Body of pancreas (tissue), 4 donors: Measurements from ENCODE around the gene DYNLL1. TPM values are rescaled to one million over a fixed set of nuclear protein-coding genes. Genes with fewer than 3 reads are reported as not detected.
"Not testable (repeated sequence)": the region's sequence is repeated elsewhere in the genome, so short reads cannot be mapped to it uniquely, and the experiment has no call there.

Source experiments
- ATAC-seq: fragments of 150-250 bp; one replicate; pipeline ENCODE4 v1.9.1; 2016
- DNase-seq, 4 donors: peaks; one replicate each; pipeline ENCODE4 v3.0.0-alpha.2; 2019
- H3K27ac ChIP-seq, 4 donors: fragments of 200-600 bp; sonication (generic); 1 replicate in 3 of 4; 2 replicates in 1 of 4; pipeline versions ENCODE4 v1.5.1 to v1.6.1; 2016 to 2019; ENCODE audit warnings: mild to moderate bottlenecking in 1 of 4, mixed read lengths in 1 of 4, moderate library complexity in 1 of 4
- H3K27me3 ChIP-seq, 2 donors: fragments of 200-600 bp; sonication (generic); one replicate each; pipeline ENCODE4 v1.6.0; 2016; ENCODE audit warnings: mild to moderate bottlenecking in 1 of 2
- H3K36me3 ChIP-seq, 2 donors: fragments of 200-600 bp; sonication (generic); replicated peaks in 1 of 2; 2 replicates each; pipeline ENCODE4 v1.5.1; 2016; ENCODE audit warnings: low read depth in 2 of 2; ENCODE audit not compliant: insufficient read depth in 1 of 2
- H3K4me1 ChIP-seq: fragments of 200-600 bp; sonication (generic); one replicate; pipeline ENCODE4 v1.6.0; 2016
- H3K4me3 ChIP-seq, 2 donors: fragments of 200-600 bp; sonication (generic); 1 replicate in 1 of 2; 2 replicates in 1 of 2; pipeline ENCODE4 v1.5.1; 2016 to 2019
- H3K9me3 ChIP-seq, 3 donors: fragments of 200-600 bp; sonication (generic); 1 replicate in 2 of 3; 2 replicates in 1 of 3; pipeline ENCODE4 v1.5.1; 2016
- CTCF ChIP-seq, 7 experiments: fragments of 450-650 bp in 4 of 7; fragments of 200-600 bp in 3 of 7; sonication (generic) in 3 of 7; IDR thresholded peaks; one replicate each; pipeline ENCODE4 v1.5.1; 2016 to 2019; ENCODE audit warnings: antibody characterized with exemption in 7 of 7
- POLR2A ChIP-seq, 3 donors: fragments of 450-650 bp; IDR thresholded peaks; one replicate each; pipeline ENCODE4 v1.6.1; 2016; ENCODE audit warnings: antibody characterized with exemption in 3 of 3, mild to moderate bottlenecking in 2 of 3
- WGBS, 2 donors: methylation state at CpG; one replicate each; pipeline ENCODE4 v1.1.5; 2017; 5-methylcytosine and 5-hydroxymethylcytosine counted together
- intact Hi-C: fragments of 100-400 bp; cut with DNase I; formaldehyde crosslinking; loops from one replicate; pipeline ENCODE4 v1.15.1; 2023
- total RNA-seq, 2 donors: library from RNA; depleted of rRNA; stranded (reverse); fragments of >200 nt; gene quantifications; one replicate each; pipeline ENCODE4 v1.1.0, GENCODE V29; 2016

Gene DYNLL1
- total RNA-seq, 2 donors from 2014 or later, result 48.5 to 143 TPM

- Histone ChIP-seq H3K36me3 (no peaks in the 10 kb centered on the region), H3K4me3 (no peak overlapping the region), H3K27me3 (no peaks in the 10 kb centered on the region), H3K9me3 (no peaks in the 10 kb centered on the region), H3K27ac (no peak overlapping the region), H3K4me1 (no peaks in the 10 kb centered on the region)
- 42 to 65% methylated on average over 1 of the region's 1 CpG for WGBS, 2 donors
- DNase-seq, result no peak
- TF ChIP-seq CTCF (IDR thresholded peaks at IDR 0.05) (no peak), POLR2A (IDR thresholded peaks at IDR 0.05) (no peak)
- intact Hi-C loops, result no loop called here
- no peak for ATAC-seq
Measured at GRCh38 chr12:120480211-120480610, 15.7 kb upstream of the DYNLL1 start.

- H3K27me3 ChIP-seq, result no peaks in the 10 kb centered on the region
- 87 to 91% methylated on average over 9 of the region's 9 CpGs for WGBS, 2 donors
- intact Hi-C loops, result no loop called here
- H3K4me1 ChIP-seq, result no peaks in the 10 kb centered on the region
- ATAC-seq (no peak), DNase-seq (no peak)
- H3K9me3 ChIP-seq, result no peaks in the 10 kb centered on the region
- TF ChIP-seq CTCF (IDR thresholded peaks at IDR 0.05) (no peak), POLR2A (IDR thresholded peaks at IDR 0.05) (no peak)
- H3K36me3 ChIP-seq, result no peaks in the 10 kb centered on the region
- H3K4me3 ChIP-seq, result no peak overlapping the region
- no peak overlapping the region for H3K27ac ChIP-seq
Measured at GRCh38 chr12:120481022-120481767, 14.7 kb upstream of the DYNLL1 start.

- no peak for ATAC-seq
- H3K36me3 ChIP-seq, result no peaks in the 10 kb centered on the region
Measured at GRCh38 chr12:120483621-120484020, 12.3 kb upstream of the DYNLL1 start.

GRCh38 chr12:120485961-120486881, 9.7 kb upstream of the DYNLL1 start:
- Histone ChIP-seq H3K4me1 (peaks cover 20% of the 10 kb centered on the region), H3K27ac (no peak overlapping the region), H3K4me3 (no peak overlapping the region), H3K27me3 (no peaks in the 10 kb centered on the region), H3K9me3 (no peaks in the 10 kb centered on the region), H3K36me3 (no peaks in the 10 kb centered on the region)
- no peak for TF ChIP-seq CTCF (IDR thresholded peaks at IDR 0.05)
- no peak for TF ChIP-seq POLR2A (IDR thresholded peaks at IDR 0.05)
- intact Hi-C loops, result no loop called here
- DNase-seq, result no peak
- no peak for ATAC-seq
- 80 to 92% methylated on average over 7 of the region's 7 CpGs for WGBS, 2 donors

More at GRCh38 chr12:120483621-120484020, 12.3 kb upstream of the DYNLL1 start:
- H3K9me3 ChIP-seq, result no peaks in the 10 kb centered on the region
- H3K27ac ChIP-seq, result no peak overlapping the region
- WGBS, 2 donors, result 94 to 100% methylated on average over 1 of the region's 1 CpG
- intact Hi-C loops, result no loop called here
- no peaks in the 10 kb centered on the region for H3K27me3 ChIP-seq
- peaks cover 11% of the 10 kb centered on the region for H3K4me1 ChIP-seq
- no peak overlapping the region for H3K4me3 ChIP-seq
- TF ChIP-seq CTCF (IDR thresholded peaks at IDR 0.05) (no peak), POLR2A (IDR thresholded peaks at IDR 0.05) (no peak)
- DNase-seq, result no peak

GRCh38 chr12:120487552-120487951, 8.4 kb upstream of the DYNLL1 start:
- intact Hi-C loops, H3K36me3 ChIP-seq, H3K9me3 ChIP-seq, H3K4me3 ChIP-seq, H3K27me3 ChIP-seq: not testable (repeated sequence)
- DNase-seq (peak; percentile 56 to 75 (median 70)), ATAC-seq (peak; percentile 81)
- 38 to 46% methylated on average over 5 to 7 of the region's 7 CpGs for WGBS, 2 donors
- Histone ChIP-seq H3K4me1 (peaks cover 22% of the 10 kb centered on the region), H3K27ac (peak overlapping the region in 2 of 4 donors; percentile 42 to 67)
